Activated CD4-positive, alpha-beta T cell treated with anti-CD3 and anti-CD28 coated beads, Interleukin-10, Interleukin-2, amounts not matched to agents 100 ng/mL and 50 ng/mL, durations not matched to agents 16 hours and 8 hours (primary cell): ENCODE data around the gene POM121.
"Not testable (repeated sequence)": the region's sequence is repeated elsewhere in the genome, so short reads cannot be mapped to it uniquely, and the experiment has no call there.

Experiments used
- DNase-seq: peaks from one replicate; pipeline ENCODE4 v3.0.0-alpha.2; 2020

POM121 gene

DNA sequence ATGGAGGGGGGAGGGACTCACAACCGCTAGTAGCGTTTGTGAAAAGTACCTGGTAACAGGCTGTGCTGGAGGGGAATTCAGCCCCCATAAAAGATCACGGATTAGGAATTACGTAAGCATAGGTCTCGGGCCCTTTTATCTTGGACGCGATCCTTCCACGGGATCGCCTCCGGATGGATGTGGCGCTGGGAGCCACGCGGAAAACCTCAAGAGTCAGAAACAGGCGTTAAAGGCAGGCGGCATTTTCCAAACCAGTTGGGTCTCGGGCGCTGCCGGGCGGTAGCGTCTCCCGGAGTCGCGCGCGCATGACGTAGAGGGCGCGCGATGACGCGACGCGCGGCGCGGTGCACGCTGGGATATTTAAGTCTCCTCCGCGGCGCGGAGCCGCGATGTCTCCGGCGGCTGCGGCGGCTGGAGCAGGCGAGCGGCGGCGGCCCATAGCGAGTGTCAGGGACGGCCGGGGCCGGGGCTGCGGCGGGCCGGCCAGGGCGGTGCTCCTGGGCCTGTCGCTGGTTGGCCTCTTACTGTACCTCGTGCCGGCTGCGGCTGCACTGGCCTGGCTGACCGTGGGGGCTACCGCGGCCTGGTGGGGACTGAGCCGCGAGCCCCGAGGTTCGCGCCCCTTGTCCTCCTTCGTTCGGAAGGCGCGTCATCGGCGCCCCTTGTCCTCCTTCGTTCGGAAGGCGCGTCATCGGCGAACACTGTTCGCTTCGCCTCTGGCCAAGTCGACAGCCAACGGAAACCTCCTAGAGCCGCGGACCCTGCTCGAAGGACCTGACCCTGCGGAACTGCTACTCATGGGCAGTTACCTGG is at the start of gene POM121:
Gene POM121, plus strand, starts transcription at position 363 of the 813 bp plus-strand sequence. Its CDS starts 27 bp downstream, at position 390.
- peak; percentile 88 for DNase-seq

- DNase-seq = peak; percentile 90
Observed at GRCh38 chr7:72879079-72879736, 45.7 kb upstream of the POM121 start.

DNA sequence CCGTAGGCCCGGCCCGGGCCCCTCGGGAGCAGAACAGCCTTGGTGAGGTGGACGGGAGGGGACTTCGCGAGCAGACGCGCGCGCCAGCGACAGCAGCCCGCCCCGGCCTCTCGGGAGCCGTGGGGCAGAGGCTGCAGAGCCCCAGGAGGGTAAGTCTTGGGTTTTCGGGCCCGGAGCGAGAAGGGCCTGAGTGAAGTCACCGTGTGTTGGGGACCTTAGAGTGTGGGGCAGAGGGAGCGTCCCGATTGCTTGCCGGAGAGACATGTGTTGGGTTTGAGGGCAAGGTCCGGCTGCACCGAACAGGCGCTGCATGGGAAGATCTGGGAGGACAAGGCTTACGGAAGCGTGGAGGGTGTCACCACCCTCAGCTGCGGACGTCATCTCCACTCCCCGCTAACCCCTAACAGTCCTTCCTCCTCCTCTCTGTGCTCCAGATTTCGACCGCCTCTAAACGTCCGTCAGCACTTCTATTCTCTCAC is 45.1 kb upstream of the POM121 start:
- peak; percentile 73 for DNase-seq

DNA sequence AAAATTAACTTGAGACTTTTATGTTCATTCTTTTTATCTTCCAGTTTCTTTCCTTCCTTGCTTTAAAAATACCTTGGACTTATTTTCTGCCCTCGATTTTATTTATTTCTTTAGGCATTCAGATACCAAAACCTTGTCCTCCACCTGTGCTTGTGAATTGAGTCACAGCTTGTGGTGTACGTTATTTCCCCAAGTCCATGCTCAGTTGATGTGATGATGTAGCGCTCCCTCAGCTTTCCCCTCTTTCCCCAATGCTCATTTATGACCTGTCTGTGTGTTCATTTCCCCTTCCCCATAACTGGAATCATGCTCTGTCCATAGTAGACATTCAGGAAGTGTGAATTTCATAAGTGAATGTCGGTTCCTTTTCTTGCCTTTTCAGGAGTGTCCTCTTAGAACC is 33.1 kb upstream of the POM121 start:
- not testable (repeated sequence) for DNase-seq

GRCh38 chr7:72904740-72905139 is 20.2 kb upstream of the POM121 start:
- not testable (repeated sequence) for DNase-seq

GRCh38 chr7:72908422-72908821 is 16.5 kb upstream of the POM121 start:
- DNase-seq = not testable (repeated sequence)

DNA sequence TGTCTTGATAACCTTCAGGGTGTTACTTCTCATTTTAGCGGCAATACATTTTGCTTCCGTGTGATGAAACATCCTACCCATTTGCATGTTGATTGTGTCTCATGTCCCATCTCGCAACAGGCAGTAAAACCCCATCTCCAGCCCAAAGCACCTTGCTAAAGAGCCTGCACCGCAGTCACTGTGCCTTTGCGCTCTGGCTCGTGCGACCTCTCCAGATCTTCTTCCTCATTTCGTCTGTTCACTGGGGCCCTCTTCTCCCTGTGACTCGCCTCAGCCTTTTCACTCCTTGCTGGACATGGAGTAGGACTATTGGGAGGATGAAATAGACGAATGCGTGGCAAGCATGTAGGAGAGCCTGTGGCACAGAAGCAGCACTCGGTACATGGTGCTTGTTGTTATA is 13.5 kb upstream of the POM121 start:
- not testable (repeated sequence) for DNase-seq

GRCh38 chr7:72913750-72914149 is 11.1 kb upstream of the POM121 start:
- DNase-seq = not testable (repeated sequence)

DNA sequence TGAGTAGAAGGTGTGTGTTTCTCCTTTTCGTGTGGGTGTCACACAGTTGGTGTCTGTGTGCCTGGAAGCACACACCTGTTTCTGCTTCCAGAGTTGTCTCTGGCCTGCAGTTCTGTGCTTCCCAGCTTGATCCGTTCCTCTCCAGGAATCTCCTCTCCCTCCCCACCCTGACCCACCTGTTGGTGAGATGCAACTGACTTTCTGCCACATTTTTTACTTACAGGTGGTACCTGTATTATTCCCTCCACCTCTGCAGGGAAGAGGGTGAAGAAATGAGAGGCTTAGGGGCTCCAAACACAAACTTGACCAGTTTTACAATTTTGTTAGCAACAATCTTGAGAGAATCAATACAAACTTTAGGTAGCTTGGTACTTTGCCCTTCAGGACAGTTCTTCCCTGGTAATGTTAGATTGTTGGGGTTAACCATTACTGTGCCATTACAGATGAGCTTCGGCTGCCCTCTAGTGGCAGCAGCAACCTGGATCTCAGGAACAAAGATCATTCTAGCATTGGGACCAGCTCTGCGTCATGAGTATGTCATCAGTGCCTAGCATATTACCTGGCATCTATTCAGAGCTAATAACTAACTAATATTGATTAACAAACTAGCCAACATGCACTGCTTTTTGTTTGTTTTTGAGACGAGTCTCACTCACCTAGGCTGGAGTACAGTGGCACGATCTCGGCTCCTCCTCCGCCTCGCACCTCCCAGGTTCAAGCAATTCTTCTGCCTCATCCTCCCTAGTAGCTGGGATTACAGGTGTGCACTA is 10.0 kb upstream of the POM121 start:
- peak; percentile 65 for DNase-seq

GRCh38 chr7:72919256-72919775 is 5.6 kb upstream of the POM121 start:
- DNase-seq = no peak

- no peak for DNase-seq
Observed at GRCh38 chr7:72924386-72924732, 536 bp upstream of the POM121 start.

GRCh38 chr7:72925546-72926120 is 738 bp downstream of the POM121 start:
- no peak for DNase-seq

- DNase-seq = not testable (repeated sequence)
Observed at GRCh38 chr7:72927791-72928190, 2.9 kb downstream of the POM121 start.

GRCh38 chr7:72928216-72928615 is 3.3 kb downstream of the POM121 start:
- DNase-seq = not testable (repeated sequence)

DNA sequence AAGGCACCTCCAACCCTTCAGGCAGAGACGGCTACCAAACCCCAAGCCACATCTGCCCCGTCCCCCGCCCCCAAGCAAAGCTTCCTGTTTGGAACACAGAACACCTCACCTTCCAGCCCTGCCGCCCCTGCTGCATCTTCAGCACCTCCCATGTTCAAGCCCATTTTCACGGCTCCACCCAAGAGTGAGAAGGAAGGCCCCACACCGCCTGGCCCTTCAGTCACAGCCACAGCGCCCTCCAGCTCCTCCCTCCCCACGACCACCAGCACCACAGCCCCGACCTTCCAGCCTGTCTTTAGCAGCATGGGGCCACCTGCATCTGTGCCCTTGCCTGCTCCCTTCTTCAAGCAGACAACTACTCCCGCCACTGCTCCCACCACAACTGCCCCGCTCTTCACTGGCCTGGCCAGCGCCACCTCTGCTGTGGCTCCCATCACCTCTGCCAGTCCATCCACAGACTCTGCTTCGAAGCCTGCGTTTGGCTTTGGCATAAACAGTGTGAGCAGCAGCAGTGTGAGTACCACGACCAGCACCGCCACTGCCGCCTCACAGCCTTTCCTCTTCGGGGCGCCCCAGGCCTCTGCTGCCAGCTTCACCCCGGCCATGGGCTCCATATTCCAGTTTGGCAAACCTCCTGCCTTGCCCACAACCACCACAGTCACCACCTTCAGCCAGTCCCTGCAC is 17.3 kb downstream of the POM121 start:
- DNase-seq = not testable (repeated sequence)

GRCh38 chr7:72942956-72943355 is 18.1 kb downstream of the POM121 start:
- DNase-seq = not testable (repeated sequence)

GRCh38 chr7:72944937-72945336 is 20.0 kb downstream of the POM121 start:
- DNase-seq = not testable (repeated sequence)

DNA sequence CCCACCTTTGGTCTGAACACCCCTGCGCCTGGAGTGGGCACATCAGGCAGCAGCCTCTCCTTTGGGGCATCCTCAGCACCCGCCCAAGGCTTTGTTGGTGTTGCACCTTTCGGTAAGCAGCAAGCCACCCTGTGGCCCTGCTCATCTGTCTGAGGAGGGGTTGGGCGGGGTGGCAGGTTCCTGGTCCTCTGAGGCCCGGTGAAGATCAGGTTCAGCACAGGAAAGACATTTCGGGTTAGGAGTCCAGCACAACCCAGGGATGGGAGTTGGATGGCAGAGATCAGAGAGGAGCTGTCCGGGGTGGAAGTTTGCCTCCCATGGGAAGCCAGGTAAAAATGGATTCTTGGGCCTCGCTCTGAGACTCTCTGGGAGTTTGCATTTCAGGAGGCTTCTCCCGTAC is 20.7 kb downstream of the POM121 start:
- DNase-seq = not testable (repeated sequence)

- not testable (repeated sequence) for DNase-seq
Observed at GRCh38 chr7:72946130-72946745, 21.3 kb downstream of the POM121 start.

- DNase-seq = not testable (repeated sequence)
Observed at GRCh38 chr7:72948714-72949113, 23.8 kb downstream of the POM121 start.

GRCh38 chr7:72949276-72949675 is 24.4 kb downstream of the POM121 start:
- not testable (repeated sequence) for DNase-seq
